ENCODE results near the gene ROR2. TPM values are rescaled to one million over a fixed set of nuclear protein-coding genes. Genes with fewer than 3 reads are reported as not detected.

Gene ROR2
- total and polyA plus RNA-seq, 2 donors (not counting 3 experiments of a cell fraction or from before 2014, with no cell fraction given) = not detected

DNA sequence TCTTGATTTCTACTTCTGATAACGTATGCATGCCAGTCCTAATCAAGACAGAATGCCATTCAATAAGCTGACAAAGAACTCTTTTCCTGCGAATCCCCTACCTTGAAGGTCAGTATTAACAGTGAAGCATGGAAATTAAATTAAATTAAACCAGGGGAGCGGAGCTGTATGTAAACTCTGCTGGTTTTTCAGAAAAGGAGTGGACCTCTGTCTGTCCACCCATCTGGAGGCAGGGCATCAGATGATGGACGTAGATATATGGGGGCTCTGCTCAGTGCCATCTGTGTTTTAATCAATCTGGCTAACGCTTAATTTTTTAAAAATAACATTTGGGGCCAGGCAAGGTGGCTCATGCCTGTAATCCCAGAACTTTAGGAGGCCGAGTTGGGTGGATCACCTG lies 101.9 kb downstream of the ROR2 start:
- ChIA-PET POLR2A (no interaction called here), CTCF (no interaction called here)
- no peak for DNase-seq (ENCODE audit: low read depth, low spot score)
- FAIRE-seq = no peak
- Histone ChIP-seq H3K4me2 (ENCODE audit: insufficient read depth, low read length) (no peak overlapping the region), H3K4me3 (replicated peaks in 1 of 3; ENCODE audit: insufficient read depth in 1 of 3, low read depth in 1 of 3, low read length in 3 of 3) (no peak overlapping the region), H3K27me3 (ENCODE audit: control insufficient read depth in 2 of 2, insufficient read depth in 2 of 2, low read length in 2 of 2) (no peaks in the 10 kb centered on the region), H3K9me1 (replicated peaks; ENCODE audit: control insufficient read depth, extremely low read depth, insufficient read depth, low read length) (no peaks in the 10 kb centered on the region), H3K9ac (replicated peaks; ENCODE audit: extremely low read depth, insufficient read depth, low read length) (no peak overlapping the region), H2AFZ (ENCODE audit: low read depth, low read length) (no peak overlapping the region), H4K20me1 (replicated peaks; ENCODE audit: control insufficient read depth, extremely low read depth, insufficient read depth, low read length) (no peaks in the 10 kb centered on the region), H3K4me1 (ENCODE audit: control insufficient read depth, extremely low read depth, insufficient read depth, low read length) (no peaks in the 10 kb centered on the region), H3K79me2 (ENCODE audit: control insufficient read depth, insufficient read depth, low read length) (no peaks in the 10 kb centered on the region), H3K36me3 (ENCODE audit: control insufficient read depth in 2 of 2, extremely low read depth in 1 of 2, insufficient read depth in 2 of 2, low read length in 2 of 2) (no peaks in the 10 kb centered on the region), H3K27ac (ENCODE audit: insufficient read depth, low read depth, low read length) (no peak overlapping the region), H3K9me3 (replicated peaks; ENCODE audit: control insufficient read depth, insufficient read depth, low read length) (no peaks in the 10 kb centered on the region)
- intact Hi-C loops (cut with micrococcal nuclease) (no loop called here), dilution Hi-C loops (cut with MboI; ENCODE audit: extremely low pct_ligation_motif_present, low sequenced_read_pairs) (no loop called here)
- no peak for TF ChIP-seq JUN (IDR thresholded peaks at IDR 0.05; ENCODE audit: borderline replicate concordance, insufficient read depth, insufficient read length, low read depth)
- TF ChIP-seq, protein P1, sequence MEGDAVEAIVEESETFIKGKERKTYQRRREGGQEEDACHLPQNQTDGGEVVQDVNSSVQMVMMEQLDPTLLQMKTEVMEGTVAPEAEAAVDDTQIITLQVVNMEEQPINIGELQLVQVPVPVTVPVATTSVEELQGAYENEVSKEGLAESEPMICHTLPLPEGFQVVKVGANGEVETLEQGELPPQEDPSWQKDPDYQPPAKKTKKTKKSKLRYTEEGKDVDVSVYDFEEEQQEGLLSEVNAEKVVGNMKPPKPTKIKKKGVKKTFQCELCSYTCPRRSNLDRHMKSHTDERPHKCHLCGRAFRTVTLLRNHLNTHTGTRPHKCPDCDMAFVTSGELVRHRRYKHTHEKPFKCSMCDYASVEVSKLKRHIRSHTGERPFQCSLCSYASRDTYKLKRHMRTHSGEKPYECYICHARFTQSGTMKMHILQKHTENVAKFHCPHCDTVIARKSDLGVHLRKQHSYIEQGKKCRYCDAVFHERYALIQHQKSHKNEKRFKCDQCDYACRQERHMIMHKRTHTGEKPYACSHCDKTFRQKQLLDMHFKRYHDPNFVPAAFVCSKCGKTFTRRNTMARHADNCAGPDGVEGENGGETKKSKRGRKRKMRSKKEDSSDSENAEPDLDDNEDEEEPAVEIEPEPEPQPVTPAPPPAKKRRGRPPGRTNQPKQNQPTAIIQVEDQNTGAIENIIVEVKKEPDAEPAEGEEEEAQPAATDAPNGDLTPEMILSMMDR (IDR thresholded peaks at IDR 0.05; ENCODE audit: extremely low read depth in 1 of 2, insufficient read depth in 1 of 2, low read depth in 1 of 2, low read length in 2 of 2) = no peak
- no peak for TF ChIP-seq MYC (IDR thresholded peaks at IDR 0.05; ENCODE audit: low read depth, low read length)
- no peak for TF ChIP-seq EZH2 (IDR thresholded peaks at IDR 0.05; ENCODE audit: borderline replicate concordance, low read depth, low read length, severe bottlenecking)
- TF ChIP-seq, protein P2, sequence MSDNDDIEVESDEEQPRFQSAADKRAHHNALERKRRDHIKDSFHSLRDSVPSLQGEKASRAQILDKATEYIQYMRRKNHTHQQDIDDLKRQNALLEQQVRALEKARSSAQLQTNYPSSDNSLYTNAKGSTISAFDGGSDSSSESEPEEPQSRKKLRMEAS (IDR thresholded peaks at IDR 0.05; ENCODE audit: insufficient read depth, insufficient read length) = no peak
- TF ChIP-seq POLR2AphosphoS5 (IDR thresholded peaks at IDR 0.05; ENCODE audit: insufficient read depth, low read depth, low read length) = no peak
- no peak for TF ChIP-seq FOS (IDR thresholded peaks at IDR 0.05; ENCODE audit: borderline replicate concordance, insufficient read depth, low read length)
- TF ChIP-seq GATA2 (IDR thresholded peaks at IDR 0.05; ENCODE audit: insufficient read depth, insufficient read length, low read depth, low read length) = no peak
- TF ChIP-seq POLR2A (IDR thresholded peaks at IDR 0.05; ENCODE audit: low read depth, low read length) = no peak
- BruUV-seq (replicated peaks) = no TSS peak

Measured in endothelial cell of umbilical vein (primary cell).